Mesodermal cell (in vitro differentiated cells): ENCODE data around the gene LOXHD1.
A peak's percentile ranks its signal among the peaks of the same experiment; 100 is the strongest.

ENCODE experiments used
- H3K27ac ChIP-seq: 2 replicates; pipeline ENCODE4 v1.7.0; 2013; ENCODE audit warnings: mild to moderate bottlenecking, low read depth, low read length, moderate library complexity; ENCODE audit not compliant: severe bottlenecking
- H3K36me3 ChIP-seq: 2 replicates; pipeline ENCODE4 v1.7.1; 2013; ENCODE audit warnings: mild to moderate bottlenecking, low read length, moderate library complexity; ENCODE audit not compliant: control insufficient read depth, insufficient read depth
- H3K4me1 ChIP-seq: one replicate; pipeline ENCODE4 v1.7.1; 2013; ENCODE audit warnings: mild to moderate bottlenecking, low read length; ENCODE audit not compliant: insufficient read depth, control insufficient read depth, poor library complexity, severe bottlenecking
- H3K4me3 ChIP-seq: 2 replicates; pipeline ENCODE4 v1.7.0; 2013; ENCODE audit warnings: low read length, control low read depth, mild to moderate bottlenecking; ENCODE audit not compliant: insufficient read depth, poor library complexity, severe bottlenecking; ENCODE audit errors: extremely low read depth
- H3K9me3 ChIP-seq: 2 replicates; pipeline ENCODE4 v1.7.1; 2013; ENCODE audit warnings: mild to moderate bottlenecking, low read length, moderate library complexity; ENCODE audit not compliant: control insufficient read depth
- WGBS, 2 experiments: methylation state at CpG; one replicate each; pipeline ENCODE4 v1.1.5; 2013; ENCODE audit warnings: missing lambda C conversion rate in 2 of 2; ENCODE audit not compliant: insufficient coverage in 2 of 2; 5-methylcytosine and 5-hydroxymethylcytosine counted together

Gene LOXHD1

DNA sequence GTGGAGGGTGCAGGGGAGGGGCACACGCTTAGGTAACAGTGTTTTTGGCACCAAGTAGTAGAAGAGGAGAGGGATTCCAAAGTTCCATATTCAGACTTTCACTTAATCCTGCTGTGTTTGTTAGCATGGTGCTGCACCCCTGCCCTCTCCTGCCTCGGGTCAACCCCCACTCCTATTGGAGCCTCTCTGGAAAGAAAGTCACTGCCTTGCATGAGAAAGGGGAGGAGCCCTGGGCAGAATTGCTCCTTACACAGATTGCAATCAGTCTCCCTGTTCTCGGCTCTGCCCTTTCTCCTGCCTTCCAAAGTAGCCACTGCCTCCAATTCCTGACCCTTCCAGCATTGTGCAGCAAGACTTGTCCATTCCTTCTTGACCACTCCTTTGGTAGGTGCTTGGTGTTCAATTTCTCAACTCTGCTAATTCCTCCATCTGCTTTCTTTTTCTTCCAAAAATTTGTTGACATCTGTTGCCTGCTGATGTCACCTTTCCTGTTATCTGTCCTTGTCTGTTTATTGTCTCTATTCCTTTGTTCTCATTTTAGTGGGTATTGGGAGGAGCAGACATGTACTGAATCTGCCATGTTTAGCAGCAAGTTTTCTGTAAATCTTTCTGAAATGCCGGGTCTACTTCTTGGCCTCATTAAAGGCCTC is 225.4 kb downstream of the LOXHD1 start:
- Histone ChIP-seq H3K4me3 (no peak overlapping the region), H3K36me3 (no peaks in the 10 kb centered on the region), H3K27ac (peak overlapping the region; percentile 49), H3K4me1 (peaks cover 9% of the 10 kb centered on the region), H3K9me3 (no peaks in the 10 kb centered on the region)
- WGBS, 2 experiments = 47 to 71% methylated on average over 1 to 3 of the region's 4 CpGs

DNA sequence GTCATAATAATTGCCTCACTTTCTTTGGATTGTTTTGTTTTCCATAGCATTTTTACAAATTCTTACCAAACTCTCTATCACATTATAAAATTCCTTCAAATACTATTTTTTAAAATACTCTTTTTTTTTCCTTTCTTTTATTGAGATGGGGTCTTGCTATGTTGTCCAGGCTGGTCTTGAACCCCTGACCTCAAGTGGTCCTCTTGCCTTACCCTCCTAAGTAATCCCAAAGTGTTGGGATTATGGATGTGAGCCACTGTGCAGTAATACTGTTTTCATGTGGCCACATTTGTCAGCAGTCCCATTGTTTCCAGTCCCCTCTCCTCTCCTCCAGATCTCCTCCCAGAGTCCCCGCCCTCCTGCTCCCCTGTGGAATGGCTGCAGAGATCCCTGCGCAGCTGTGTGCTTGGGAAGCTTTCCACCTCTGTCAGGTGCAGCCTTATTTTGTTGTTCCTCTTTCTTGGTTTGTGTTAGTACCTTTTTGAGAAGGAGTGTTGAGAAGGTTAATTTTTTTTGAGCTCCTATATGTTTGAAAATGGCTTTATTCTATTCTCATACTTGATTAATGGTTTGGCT is 227.3 kb downstream of the LOXHD1 start:
- WGBS, 2 experiments = 100% methylated on average over 2 of the region's 2 CpGs
- H3K9me3 ChIP-seq = no peaks in the 10 kb centered on the region

DNA sequence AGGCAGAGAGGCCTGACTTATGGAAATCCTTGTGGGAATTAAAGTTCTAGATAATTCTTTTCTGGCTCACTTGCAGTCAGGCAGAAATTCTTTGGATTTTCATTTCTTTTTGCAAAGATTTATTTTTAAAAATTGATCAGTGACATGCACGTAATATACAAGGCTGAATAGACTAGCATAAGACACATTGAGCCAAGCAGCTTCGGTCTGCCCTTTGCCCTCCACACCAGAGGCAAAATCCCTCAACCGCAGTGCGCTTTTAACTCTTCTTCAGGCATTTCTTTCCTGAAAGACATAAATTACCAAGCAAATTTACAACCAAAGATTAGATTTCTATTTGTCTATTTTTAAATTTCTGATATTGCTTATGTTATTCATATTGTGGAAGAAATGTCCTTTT is 227.9 kb downstream of the LOXHD1 start:
- Histone ChIP-seq H3K4me1 (peaks cover 9% of the 10 kb centered on the region), H3K9me3 (no peaks in the 10 kb centered on the region), H3K36me3 (no peaks in the 10 kb centered on the region), H3K27ac (no peak overlapping the region), H3K4me3 (no peak overlapping the region)
- 97 to 100% methylated on average over 2 to 4 of the region's 4 CpGs for WGBS, 2 experiments

More for the DNA sequence above, 227.3 kb downstream of the LOXHD1 start:
- Histone ChIP-seq H3K27ac (no peak overlapping the region), H3K4me1 (peaks cover 9% of the 10 kb centered on the region), H3K4me3 (no peak overlapping the region), H3K36me3 (no peaks in the 10 kb centered on the region)

DNA sequence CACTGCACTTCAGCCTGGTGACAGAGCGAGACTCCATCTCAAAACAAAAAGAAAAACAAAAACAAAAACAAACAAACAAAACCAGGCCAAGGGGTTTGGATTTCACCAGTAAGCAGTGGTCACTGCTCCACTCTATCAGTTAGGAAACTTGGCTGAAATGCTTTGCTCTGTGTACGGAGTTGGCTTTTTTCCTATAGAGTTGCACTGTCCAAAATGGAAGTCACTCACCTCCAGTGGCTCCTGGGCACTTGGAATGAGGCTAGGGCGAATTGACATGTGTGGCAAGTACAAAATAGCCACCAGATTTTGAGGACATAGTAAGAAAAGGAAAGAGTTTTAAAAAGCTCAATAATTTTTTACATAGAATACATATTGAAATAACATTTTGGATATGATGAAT is 228.7 kb downstream of the LOXHD1 start:
- no peaks in the 10 kb centered on the region for H3K36me3 ChIP-seq
- 100% methylated on average over 2 of the region's 3 CpGs for WGBS, 2 experiments
- peaks cover 9% of the 10 kb centered on the region for H3K4me1 ChIP-seq
- H3K9me3 ChIP-seq = no peaks in the 10 kb centered on the region
- H3K27ac ChIP-seq = no peak overlapping the region
- H3K4me3 ChIP-seq = no peak overlapping the region

DNA sequence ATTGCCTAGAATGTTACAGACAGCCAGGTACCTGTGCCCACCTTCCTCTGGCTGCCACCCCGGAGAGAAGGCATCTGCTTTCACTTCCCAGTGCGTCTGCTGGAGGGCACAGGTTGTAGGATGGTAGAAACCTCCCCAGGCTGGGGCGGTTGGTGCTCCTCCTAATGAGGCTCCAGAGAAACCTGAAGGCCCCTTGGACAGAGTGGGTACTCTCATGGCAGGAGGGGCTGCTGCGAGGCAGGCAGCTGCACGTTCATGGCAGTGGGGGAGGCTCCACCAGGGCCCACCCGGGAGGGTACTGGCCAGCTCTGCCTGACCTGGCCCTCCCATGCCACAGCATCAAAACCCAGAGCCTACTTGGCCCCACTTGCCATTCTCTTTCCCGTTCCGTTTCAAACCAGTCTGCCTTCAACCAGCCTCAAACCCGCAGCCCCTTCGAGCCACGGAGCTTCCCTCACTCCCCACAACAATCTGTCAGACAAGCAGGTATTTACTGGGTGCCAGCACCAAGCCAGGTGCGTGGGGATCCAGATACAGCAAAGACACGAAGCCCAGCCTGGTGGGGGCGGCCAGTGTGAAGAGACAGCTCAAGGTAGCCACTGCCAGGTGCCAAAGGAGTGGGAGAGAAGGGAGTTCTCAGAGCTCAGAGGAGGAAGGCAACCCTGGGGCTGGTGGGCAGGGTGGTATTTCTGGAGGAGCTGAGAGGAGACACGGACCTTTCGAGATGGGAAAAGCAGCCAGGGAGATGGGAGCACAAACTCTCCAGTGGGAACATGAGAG is 229.6 kb downstream of the LOXHD1 start:
- Histone ChIP-seq H3K4me3 (no peak overlapping the region), H3K36me3 (no peaks in the 10 kb centered on the region), H3K27ac (no peak overlapping the region), H3K9me3 (no peaks in the 10 kb centered on the region), H3K4me1 (peaks cover 9% of the 10 kb centered on the region)
- 86 to 91% methylated on average over 14 to 15 of the region's 16 CpGs for WGBS, 2 experiments
